Breast epithelium (tissue), 3 donors: ENCODE data around the gene EML6.

Source experiments
- CTCF ChIP-seq, 3 donors: fragments of 450-650 bp; IDR thresholded peaks; one replicate each; pipeline ENCODE4 v1.5.1; 2016 to 2017; ENCODE audit warnings: antibody characterized with exemption in 3 of 3, mild to moderate bottlenecking in 3 of 3, moderate library complexity in 3 of 3
- POLR2A ChIP-seq: fragments of 450-650 bp; IDR thresholded peaks from one replicate; pipeline ENCODE4 v1.6.1; 2016; ENCODE audit warnings: antibody characterized with exemption, mild to moderate bottlenecking, moderate library complexity
- POLR2AphosphoS5 ChIP-seq, 3 donors: sonication (generic); formaldehyde crosslinking; IDR thresholded peaks; one replicate each; pipeline ENCODE4 v1.6.1; 2017; ENCODE audit warnings: antibody characterized with exemption in 3 of 3

GRCh38 chr2:54776494-54776893 lies 53.0 kb downstream of the EML6 start:
- TF ChIP-seq CTCF (IDR thresholded peaks at IDR 0.05) = no peak
- no peak for TF ChIP-seq POLR2AphosphoS5 (IDR thresholded peaks at IDR 0.05)
- TF ChIP-seq POLR2A = no peak
